OCI-LY7 (cell line): ENCODE measurements around the gene SPRR2D. TPM values are rescaled to one million over a fixed set of nuclear protein-coding genes. Genes with fewer than 3 reads are reported as not detected.
"Not testable (repeated sequence)": the region's sequence is repeated elsewhere in the genome, so short reads cannot be mapped to it uniquely, and the experiment has no call there.

Experiments used
- BruUV-seq: library from RNA; stranded (reverse); fragments of 400-500 nt; replicated peaks from 2 replicates; lab custom pipeline; 2021; lab: Mats Ljungman, UMichigan
- CTCF ChIA-PET: fragments of 300-600 bp; sonication (Branson Sonifier 250); formaldehyde crosslinking; loops from one replicate; lab custom pipeline; 2022; ENCODE audit warnings: antibody characterized with exemption; ENCODE audit not compliant: unreplicated experiment; lab: Charles Lee
- POLR2A ChIA-PET: fragments of 300-600 bp; sonication (Branson Sonifier 250); formaldehyde crosslinking; loops from one replicate; lab custom pipeline; 2022; ENCODE audit warnings: antibody characterized with exemption; lab: Charles Lee
- DNase-seq: peaks from one replicate; pipeline ENCODE4 v3.0.0-alpha.2; 2015; ENCODE audit warnings: low spot score
- H2AFZ ChIP-seq: fragments of 200-600 bp; sonication (generic), shearing (Covaris generic); 2 replicates; pipeline ENCODE4 v1.6.1; 2014; ENCODE audit warnings: mild to moderate bottlenecking, antibody characterized with exemption, low read length, moderate library complexity
- H3K27ac ChIP-seq: fragments of 200-600 bp; sonication (generic); 2 replicates; pipeline ENCODE4 v1.5.1; 2014; ENCODE audit warnings: mixed run types, low read depth, mild to moderate bottlenecking, moderate library complexity, low read length, inconsistent platforms; ENCODE audit not compliant: poor library complexity, severe bottlenecking
- H3K36me3 ChIP-seq: fragments of 200-600 bp; sonication (generic); 2 replicates; pipeline ENCODE4 v1.6.1; 2014; ENCODE audit warnings: mild to moderate bottlenecking, antibody characterized with exemption, low read length, moderate library complexity, mixed read lengths; ENCODE audit not compliant: insufficient read depth
- H3K4me1 ChIP-seq: fragments of 200-600 bp; sonication (generic); 2 replicates; pipeline ENCODE4 v1.5.1; 2014; ENCODE audit warnings: mild to moderate bottlenecking, low read length; ENCODE audit not compliant: insufficient read depth, poor library complexity, severe bottlenecking
- H3K4me2 ChIP-seq: fragments of 200-600 bp; sonication (generic); 2 replicates; pipeline ENCODE4 v1.6.1; 2014; ENCODE audit warnings: mild to moderate bottlenecking, low read length
- H3K4me3 ChIP-seq: fragments of 200-600 bp; sonication (generic); 2 replicates; pipeline ENCODE4 v1.5.1; 2014; ENCODE audit warnings: mild to moderate bottlenecking, low read depth, low read length; ENCODE audit not compliant: poor library complexity, severe bottlenecking
- H3K79me2 ChIP-seq: fragments of 200-600 bp; sonication (generic); 2 replicates; pipeline ENCODE4 v1.6.1; 2016; ENCODE audit warnings: low read depth, mild to moderate bottlenecking, low read length, moderate library complexity, mixed read lengths; ENCODE audit not compliant: insufficient read depth
- H3K9me2 ChIP-seq: fragments of 200-600 bp; sonication (generic); 2 replicates; pipeline ENCODE4 v1.6.1; 2016; ENCODE audit warnings: mild to moderate bottlenecking, low read length, mixed read lengths; ENCODE audit not compliant: insufficient read depth
- H3K9me3 ChIP-seq: fragments of 200-600 bp; sonication (generic); 2 replicates; pipeline ENCODE4 v1.6.1; 2014; ENCODE audit warnings: mild to moderate bottlenecking, mixed run types, low read length, mixed read lengths
- H4K20me1 ChIP-seq: fragments of 200-600 bp; sonication (generic); 2 replicates; pipeline ENCODE4 v1.6.1; 2014; ENCODE audit warnings: mild to moderate bottlenecking, antibody characterized with exemption, low read length, moderate library complexity, mixed read lengths; ENCODE audit not compliant: insufficient read depth
- EZH2phosphoT487 ChIP-seq: fragments of 200-600 bp; sonication (generic); IDR thresholded peaks from 2 replicates; pipeline ENCODE4 v1.6.1; 2018; ENCODE audit warnings: low read depth, borderline replicate concordance, mild to moderate bottlenecking, mixed run types, antibody characterized with exemption, low read length, moderate library complexity, mixed read lengths
- intact Hi-C: fragments of 100-400 bp; cut with micrococcal nuclease; formaldehyde crosslinking; loops from one replicate; pipeline ENCODE4 v1.10.0; 2022; ENCODE audit not compliant: unreplicated experiment
- total RNA-seq, 2 experiments: library from RNA; depleted of rRNA in 1 of 2; stranded (reverse); fragments of >200 nt in 1 of 2; shearing (Covaris generic) in 1 of 2; gene quantifications; 2 replicates each; pipeline ENCODE4 v1.2.3, GENCODE V29; 2014 to 2022
- TF ChIP-seq, protein P1 (sequence below): fragments of 200-600 bp; sonication (generic); conservative IDR thresholded peaks from 2 replicates; pipeline ENCODE4 v1.5.1; 2014; ENCODE audit warnings: mild to moderate bottlenecking, antibody characterized with exemption, low read length, moderate library complexity, mixed read lengths

The SPRR2D gene
- total RNA-seq, 2 experiments from 2014 or later: not detected

- no peaks in the 10 kb centered on the region for H3K4me1 ChIP-seq
- no peaks in the 10 kb centered on the region for H3K9me2 ChIP-seq
- intact Hi-C loops: no loop called here
- ChIA-PET CTCF (no interaction called here), POLR2A (no interaction called here)
- H4K20me1 ChIP-seq: no peaks in the 10 kb centered on the region
- BruUV-seq: no TSS peak
- DNase-seq: no peak
- no peak overlapping the region for H2AFZ ChIP-seq
- H3K9me3 ChIP-seq: no peaks in the 10 kb centered on the region
- H3K27ac ChIP-seq: no peak overlapping the region
- H3K79me2 ChIP-seq: no peaks in the 10 kb centered on the region
- H3K36me3 ChIP-seq: no peaks in the 10 kb centered on the region
- no peak overlapping the region for H3K4me2 ChIP-seq
- H3K4me3 ChIP-seq: no peak overlapping the region
- no peak for TF ChIP-seq EZH2phosphoT487
- TF ChIP-seq, protein P1, sequence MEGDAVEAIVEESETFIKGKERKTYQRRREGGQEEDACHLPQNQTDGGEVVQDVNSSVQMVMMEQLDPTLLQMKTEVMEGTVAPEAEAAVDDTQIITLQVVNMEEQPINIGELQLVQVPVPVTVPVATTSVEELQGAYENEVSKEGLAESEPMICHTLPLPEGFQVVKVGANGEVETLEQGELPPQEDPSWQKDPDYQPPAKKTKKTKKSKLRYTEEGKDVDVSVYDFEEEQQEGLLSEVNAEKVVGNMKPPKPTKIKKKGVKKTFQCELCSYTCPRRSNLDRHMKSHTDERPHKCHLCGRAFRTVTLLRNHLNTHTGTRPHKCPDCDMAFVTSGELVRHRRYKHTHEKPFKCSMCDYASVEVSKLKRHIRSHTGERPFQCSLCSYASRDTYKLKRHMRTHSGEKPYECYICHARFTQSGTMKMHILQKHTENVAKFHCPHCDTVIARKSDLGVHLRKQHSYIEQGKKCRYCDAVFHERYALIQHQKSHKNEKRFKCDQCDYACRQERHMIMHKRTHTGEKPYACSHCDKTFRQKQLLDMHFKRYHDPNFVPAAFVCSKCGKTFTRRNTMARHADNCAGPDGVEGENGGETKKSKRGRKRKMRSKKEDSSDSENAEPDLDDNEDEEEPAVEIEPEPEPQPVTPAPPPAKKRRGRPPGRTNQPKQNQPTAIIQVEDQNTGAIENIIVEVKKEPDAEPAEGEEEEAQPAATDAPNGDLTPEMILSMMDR: no peak
Observed at GRCh38 chr1:153025797-153026196, 15.1 kb downstream of the SPRR2D start.

GRCh38 chr1:153024413-153024812, 16.5 kb downstream of the SPRR2D start:
- ChIA-PET POLR2A (no interaction called here), CTCF (no interaction called here)
- no peaks in the 10 kb centered on the region for H3K79me2 ChIP-seq
- H3K9me3 ChIP-seq: no peaks in the 10 kb centered on the region
- DNase-seq: no peak
- H3K9me2 ChIP-seq: no peaks in the 10 kb centered on the region
- H3K4me3 ChIP-seq: no peak overlapping the region
- BruUV-seq: no TSS peak
- no peak overlapping the region for H2AFZ ChIP-seq
- H3K27ac ChIP-seq: no peak overlapping the region
- H3K4me1 ChIP-seq: no peaks in the 10 kb centered on the region
- TF ChIP-seq, protein P1: no peak
- no peak for TF ChIP-seq EZH2phosphoT487
- intact Hi-C loops: no loop called here
- H4K20me1 ChIP-seq: no peaks in the 10 kb centered on the region
- H3K36me3 ChIP-seq: no peaks in the 10 kb centered on the region
- H3K4me2 ChIP-seq: no peak overlapping the region

DNA sequence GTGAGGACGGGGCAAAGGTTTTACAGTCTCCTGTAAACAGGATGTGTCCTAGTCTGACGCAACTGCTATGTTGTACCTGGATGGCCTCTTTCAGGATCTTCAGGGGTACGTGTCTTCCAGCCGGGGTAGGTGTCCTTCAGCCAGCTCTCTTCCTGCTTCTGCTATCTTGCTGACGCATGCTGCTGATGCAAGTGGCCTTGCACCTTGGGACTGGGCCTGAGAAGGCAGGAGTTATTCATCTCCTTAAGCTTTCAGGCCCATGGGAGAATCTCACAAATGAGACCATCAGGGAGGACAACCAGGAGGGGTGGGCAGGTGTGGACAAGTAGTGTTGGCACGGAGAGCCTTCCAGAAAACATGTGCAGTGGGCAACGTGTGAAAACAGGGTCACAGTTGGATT, 17.8 kb downstream of the SPRR2D start:
- H3K27ac ChIP-seq: no peak overlapping the region
- no peak overlapping the region for H3K4me2 ChIP-seq
- H2AFZ ChIP-seq: no peak overlapping the region
- no peak for DNase-seq
- no peaks in the 10 kb centered on the region for H3K9me2 ChIP-seq
- CTCF ChIA-PET: no interaction called here
- intact Hi-C loops: no loop called here
- no peaks in the 10 kb centered on the region for H3K4me1 ChIP-seq
- no peaks in the 10 kb centered on the region for H3K9me3 ChIP-seq
- no peaks in the 10 kb centered on the region for H4K20me1 ChIP-seq
- no peak overlapping the region for H3K4me3 ChIP-seq
- TF ChIP-seq, protein P1: no peak
- TF ChIP-seq EZH2phosphoT487: no peak
- H3K79me2 ChIP-seq: no peaks in the 10 kb centered on the region
- H3K36me3 ChIP-seq: no peaks in the 10 kb centered on the region
- POLR2A ChIA-PET: interaction anchor here (0.6 kb wide), 1 partner anchor 65 kb away, joined by 3 read pairs; no protein-coding TSS in a partner anchor
- BruUV-seq: no TSS peak

DNA sequence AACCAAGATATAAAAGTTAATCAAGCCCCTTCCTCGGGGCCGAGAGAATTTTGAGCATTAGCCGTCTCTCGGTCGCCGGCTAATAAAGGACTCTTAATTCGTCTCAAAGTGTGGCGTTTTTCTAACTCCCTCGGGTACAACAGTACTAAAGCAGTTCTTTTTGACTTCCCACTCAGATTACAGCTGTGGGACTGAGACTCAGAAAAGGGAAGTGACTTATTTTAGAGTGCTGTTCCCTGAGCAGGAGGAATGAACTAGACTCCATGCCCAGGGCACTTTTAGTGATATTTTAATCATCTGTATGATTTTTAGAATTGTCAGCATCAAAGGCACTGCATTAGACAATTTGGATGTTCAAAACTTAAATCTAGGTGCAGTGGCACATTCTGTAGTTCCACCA, 18.6 kb downstream of the SPRR2D start:
- H3K79me2 ChIP-seq, H3K9me3 ChIP-seq, CTCF ChIA-PET, intact Hi-C loops, H3K36me3 ChIP-seq, H3K4me1 ChIP-seq, H2AFZ ChIP-seq, H4K20me1 ChIP-seq, H3K27ac ChIP-seq, POLR2A ChIA-PET, BruUV-seq, H3K9me2 ChIP-seq, H3K4me2 ChIP-seq, H3K4me3 ChIP-seq: not testable (repeated sequence)
- DNase-seq: peak; percentile 3
